NCI-H2196 treated with DMSO at 0.1 percent for 48 hours (cell line): ENCODE data around the gene NKPD1.

Experiments
- DNase-seq: peaks from one replicate; lab custom pipeline; 2025; ENCODE audit not compliant: unreplicated experiment; lab: John Stamatoyannopoulos, UW

Gene NKPD1

GRCh38 chr19:45156011-45156630 is 4.7 kb downstream of the NKPD1 start:
- DNase-seq, result no peak

GRCh38 chr19:45154064-45154827 is 6.5 kb downstream of the NKPD1 start:
- DNase-seq, result no peak

GRCh38 chr19:45153339-45154063 is 7.3 kb downstream of the NKPD1 start:
- DNase-seq, result no peak

GRCh38 chr19:45152504-45153338 is 8.1 kb downstream of the NKPD1 start:
- DNase-seq, result no peak

GRCh38 chr19:45151821-45152503 is 8.8 kb downstream of the NKPD1 start:
- DNase-seq, result no peak

- no peak for DNase-seq
Observed at GRCh38 chr19:45151320-45151719, 9.5 kb downstream of the NKPD1 start.

GRCh38 chr19:45150751-45151281 is 10.0 kb downstream of the NKPD1 start:
- DNase-seq, result no peak

GRCh38 chr19:45150180-45150579 is 10.6 kb downstream of the NKPD1 start:
- DNase-seq, result no peak

GRCh38 chr19:45149129-45149528 is 11.7 kb downstream of the NKPD1 start:
- DNase-seq, result no peak

- no peak for DNase-seq
Observed at GRCh38 chr19:45147835-45148676, 12.7 kb downstream of the NKPD1 start.

GRCh38 chr19:45146741-45147205 is 14.0 kb downstream of the NKPD1 start:
- no peak for DNase-seq

- no peak for DNase-seq
Observed at GRCh38 chr19:45146251-45146650, 14.5 kb downstream of the NKPD1 start.

GRCh38 chr19:45145270-45146189 is 15.3 kb downstream of the NKPD1 start:
- DNase-seq, result no peak

GRCh38 chr19:45144431-45145269 is 16.1 kb downstream of the NKPD1 start:
- no peak for DNase-seq

- DNase-seq, result no peak
Observed at GRCh38 chr19:45142726-45143110, 18.1 kb downstream of the NKPD1 start.

GRCh38 chr19:45142016-45142725 is 18.6 kb downstream of the NKPD1 start:
- no peak for DNase-seq
